ENCODE results near the gene RNF14.

DNA sequence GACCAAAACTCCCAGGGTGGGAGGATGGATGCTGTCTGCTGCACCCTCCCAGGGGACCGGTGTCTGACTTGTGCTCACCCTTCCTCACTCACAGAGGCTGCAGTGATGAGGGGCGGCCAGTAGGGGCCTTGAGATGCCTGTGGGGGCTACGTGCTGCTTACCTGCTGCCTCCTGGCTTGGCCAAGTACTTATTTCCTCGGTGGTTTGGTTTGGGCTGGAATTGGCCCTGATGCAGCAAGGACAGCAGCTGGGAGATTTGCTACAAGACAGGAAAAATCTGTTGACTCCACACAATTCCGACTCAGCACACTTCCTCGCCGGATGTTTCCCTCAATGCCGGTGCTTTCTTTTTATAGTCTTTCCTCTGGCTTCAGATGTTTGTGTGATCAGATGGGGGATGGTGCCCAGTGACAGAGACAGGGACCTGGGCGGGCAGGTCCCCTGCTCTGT, 17.5 kb upstream of the RNF14 start:
- TF ChIP-seq, protein P1, sequence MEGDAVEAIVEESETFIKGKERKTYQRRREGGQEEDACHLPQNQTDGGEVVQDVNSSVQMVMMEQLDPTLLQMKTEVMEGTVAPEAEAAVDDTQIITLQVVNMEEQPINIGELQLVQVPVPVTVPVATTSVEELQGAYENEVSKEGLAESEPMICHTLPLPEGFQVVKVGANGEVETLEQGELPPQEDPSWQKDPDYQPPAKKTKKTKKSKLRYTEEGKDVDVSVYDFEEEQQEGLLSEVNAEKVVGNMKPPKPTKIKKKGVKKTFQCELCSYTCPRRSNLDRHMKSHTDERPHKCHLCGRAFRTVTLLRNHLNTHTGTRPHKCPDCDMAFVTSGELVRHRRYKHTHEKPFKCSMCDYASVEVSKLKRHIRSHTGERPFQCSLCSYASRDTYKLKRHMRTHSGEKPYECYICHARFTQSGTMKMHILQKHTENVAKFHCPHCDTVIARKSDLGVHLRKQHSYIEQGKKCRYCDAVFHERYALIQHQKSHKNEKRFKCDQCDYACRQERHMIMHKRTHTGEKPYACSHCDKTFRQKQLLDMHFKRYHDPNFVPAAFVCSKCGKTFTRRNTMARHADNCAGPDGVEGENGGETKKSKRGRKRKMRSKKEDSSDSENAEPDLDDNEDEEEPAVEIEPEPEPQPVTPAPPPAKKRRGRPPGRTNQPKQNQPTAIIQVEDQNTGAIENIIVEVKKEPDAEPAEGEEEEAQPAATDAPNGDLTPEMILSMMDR (IDR thresholded peaks at IDR 0.05), result peak in 1 of 4 donors; percentile 12
- TF ChIP-seq POLR2A (IDR thresholded peaks at IDR 0.05), result no peak

Data from right lobe of liver (tissue), 4 donors.